Breast epithelium (tissue), 3 donors: ENCODE measurements around the gene CAB39.

Source experiments
- POLR2A ChIP-seq: fragments of 450-650 bp; IDR thresholded peaks from one replicate; pipeline ENCODE4 v1.6.1; 2016; ENCODE audit warnings: antibody characterized with exemption, mild to moderate bottlenecking, moderate library complexity
- POLR2AphosphoS5 ChIP-seq, 3 donors: sonication (generic); formaldehyde crosslinking; IDR thresholded peaks; one replicate each; pipeline ENCODE4 v1.6.1; 2017; ENCODE audit warnings: antibody characterized with exemption in 3 of 3

DNA sequence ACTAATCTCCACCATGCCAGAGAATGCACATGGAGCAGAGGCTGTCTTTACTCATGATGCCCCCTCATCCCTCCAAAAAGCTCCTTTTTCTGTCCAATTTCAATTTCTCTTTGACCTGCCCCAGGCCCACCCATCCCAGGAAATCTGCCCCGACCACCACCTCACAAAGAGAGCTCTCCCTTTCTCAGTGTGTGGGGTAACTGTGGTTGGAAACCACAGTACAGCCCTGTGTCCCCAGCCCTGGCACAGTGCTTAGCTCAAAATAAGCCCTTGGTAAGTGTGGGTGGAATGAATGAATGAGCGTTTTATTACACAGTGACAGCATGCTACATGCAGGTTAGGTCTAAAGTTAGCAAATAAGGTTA is 43.7 kb upstream of the CAB39 start:
- no peak for TF ChIP-seq POLR2AphosphoS5 (IDR thresholded peaks at IDR 0.05)
- no peak for TF ChIP-seq POLR2A
